SIG-M5 (cell line): ENCODE results near the gene DBH.

Experiments used
- DNase-seq: peaks from one replicate; lab custom pipeline; 2025; lab: John Stamatoyannopoulos, UW

Gene DBH

DNA sequence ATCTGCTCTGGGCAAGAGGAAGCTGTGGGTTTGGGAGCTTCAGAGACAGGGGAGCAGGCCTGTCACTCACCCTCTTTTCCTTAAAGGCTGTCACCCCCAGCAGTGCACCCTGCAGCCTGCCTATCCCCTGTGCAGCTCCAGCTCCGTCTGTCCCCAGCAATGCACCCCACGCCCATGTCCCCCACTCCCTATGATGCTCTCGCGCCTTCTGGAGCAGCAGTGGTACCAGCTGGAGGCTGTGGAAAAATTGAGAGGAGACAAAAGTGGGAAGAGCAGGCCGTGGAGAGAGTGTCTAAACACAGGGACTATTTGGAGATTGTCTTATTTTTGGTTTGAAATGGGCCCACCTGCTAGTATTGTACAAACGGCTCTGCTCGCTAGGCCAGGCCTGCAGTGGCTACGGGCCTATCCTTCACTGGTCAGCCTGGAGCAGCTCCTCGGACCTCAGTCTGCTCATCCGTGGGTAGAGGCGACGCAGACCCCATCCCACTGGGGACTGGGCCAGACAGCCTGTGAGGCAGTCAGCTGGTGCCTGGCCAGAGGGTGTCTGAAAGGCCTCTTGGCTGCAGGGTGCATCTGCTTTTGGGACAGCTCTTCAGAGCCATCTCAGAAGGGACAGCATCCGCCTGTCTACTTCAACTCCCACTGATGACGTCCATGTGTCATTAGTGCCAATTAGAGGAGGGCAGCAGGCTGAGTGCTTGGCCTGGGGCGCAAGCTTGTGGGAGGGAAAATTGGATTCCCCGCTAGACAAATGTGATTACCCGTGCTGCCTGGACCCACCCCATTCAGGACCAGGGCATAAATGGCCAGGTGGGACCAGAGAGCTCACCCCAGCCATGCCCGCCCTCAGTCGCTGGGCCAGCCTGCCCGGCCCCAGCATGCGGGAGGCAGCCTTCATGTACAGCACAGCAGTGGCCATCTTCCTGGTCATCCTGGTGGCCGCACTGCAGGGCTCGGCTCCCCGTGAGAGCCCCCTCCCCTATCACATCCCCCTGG, at the start of gene DBH:
Gene DBH (plus strand): TSS at position 831 of the 999 bp plus-strand sequence. CDS start 9 bp downstream, at position 840.
- DNase-seq: no peak

DNA sequence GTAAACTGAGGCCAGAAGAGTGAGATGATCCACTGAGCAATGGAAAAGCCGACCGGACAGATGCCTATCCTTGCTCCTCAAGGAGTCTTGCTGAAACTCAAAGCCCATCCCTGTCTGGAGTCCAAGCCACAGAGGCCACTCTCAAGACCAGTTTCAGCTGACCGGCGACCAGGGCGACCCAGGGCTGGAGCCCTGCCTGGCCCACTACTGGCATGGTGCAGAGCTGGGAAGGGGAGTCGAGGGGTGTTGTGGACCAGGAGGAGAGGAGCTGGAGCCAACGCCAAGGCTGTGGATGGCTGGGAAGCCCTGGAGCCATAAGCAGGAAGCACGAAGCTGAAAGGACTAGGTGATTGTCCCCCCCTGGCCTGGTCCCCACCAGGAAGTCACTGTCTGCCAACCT, 49.1 kb upstream of the DBH start:
- no peak for DNase-seq

DNA sequence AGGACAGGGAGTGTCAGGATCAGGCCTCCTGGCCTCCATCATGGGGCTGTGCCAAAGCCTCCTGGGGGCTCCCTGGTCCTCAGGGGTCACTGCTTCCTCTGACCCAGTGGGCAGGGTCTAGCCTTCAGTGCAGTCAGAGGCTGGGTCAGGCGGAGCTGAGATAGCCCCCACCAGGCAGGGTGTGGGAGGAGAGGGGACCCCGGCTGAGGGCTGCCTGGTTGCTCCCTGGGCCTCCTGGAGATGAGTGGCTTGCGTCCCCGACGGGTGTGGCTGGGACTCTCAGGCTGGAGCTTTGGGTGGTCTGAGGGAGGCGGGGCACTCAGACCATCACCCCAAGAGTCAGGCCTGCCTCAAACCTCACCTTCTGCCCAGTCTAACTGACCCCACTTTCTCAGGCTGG, 48.7 kb upstream of the DBH start:
- no peak for DNase-seq

DNA sequence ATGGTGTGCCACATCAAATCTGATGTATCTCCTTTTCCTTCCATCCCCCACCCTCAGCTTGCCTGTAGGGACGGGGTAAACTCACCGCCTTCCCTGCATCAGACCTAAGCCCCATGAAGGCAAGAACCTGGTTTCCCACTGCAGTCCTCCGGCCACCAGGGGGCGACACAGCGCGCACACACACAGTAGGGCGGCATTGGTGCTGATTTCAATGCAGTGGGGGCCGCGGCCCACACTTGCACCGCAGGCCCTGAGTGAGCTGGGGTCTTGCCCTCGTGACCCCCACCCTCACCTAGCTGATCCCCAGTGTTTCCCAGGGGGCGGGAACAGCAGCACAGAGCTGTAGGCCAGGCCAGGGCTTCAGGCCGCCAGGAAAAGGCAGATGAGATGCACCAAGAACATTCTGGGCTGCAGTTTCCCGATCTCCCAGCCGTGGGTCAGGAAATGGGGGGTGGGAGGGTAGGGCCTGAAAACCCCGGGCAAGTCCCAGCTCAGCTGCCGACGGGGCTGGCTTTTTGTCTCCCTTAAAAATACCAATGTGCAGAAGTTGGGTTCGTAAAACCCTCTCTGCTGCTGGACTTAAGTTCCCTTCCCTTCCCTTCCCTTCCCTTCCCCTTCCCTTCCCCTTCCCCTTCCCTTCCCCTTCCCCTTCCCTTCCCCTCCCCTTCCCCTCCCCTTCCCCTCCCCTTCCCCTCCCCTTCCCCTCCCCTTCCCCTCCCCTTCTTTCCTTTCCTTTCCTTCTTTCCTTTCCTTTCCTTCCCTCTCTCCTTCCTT, 46.5 kb upstream of the DBH start:
- DNase-seq: no peak

DNA sequence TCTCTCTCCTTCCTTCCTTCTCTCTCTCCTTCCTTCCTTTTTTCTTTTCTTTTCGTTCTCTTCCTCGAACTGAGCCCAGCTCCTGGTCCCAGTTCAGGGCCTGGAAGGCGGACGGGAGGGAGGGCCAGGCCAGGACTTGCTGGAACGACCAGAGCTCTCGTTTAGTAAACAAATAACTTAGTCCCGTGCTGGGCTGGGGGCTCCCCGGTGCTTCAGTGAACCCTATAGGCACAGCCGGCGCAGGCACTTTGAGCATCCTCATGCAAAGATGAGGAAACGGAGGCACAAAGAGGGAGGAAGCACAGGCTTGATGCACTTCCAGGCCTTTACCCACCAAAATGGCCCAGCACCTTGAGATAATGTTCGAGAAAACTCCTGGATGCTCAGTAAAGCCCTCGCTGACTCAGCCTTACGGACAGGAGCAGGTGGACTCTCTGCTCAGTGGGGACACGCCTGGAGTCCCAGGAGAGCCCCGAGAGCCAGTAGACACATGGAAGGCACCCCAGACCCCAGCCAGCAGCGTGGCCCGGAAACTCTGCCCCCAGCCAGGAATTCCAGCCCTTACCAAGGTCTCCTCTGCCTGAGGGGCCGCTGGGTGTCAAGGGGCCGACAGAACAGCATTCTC, 45.8 kb upstream of the DBH start:
- no peak for DNase-seq

DNA sequence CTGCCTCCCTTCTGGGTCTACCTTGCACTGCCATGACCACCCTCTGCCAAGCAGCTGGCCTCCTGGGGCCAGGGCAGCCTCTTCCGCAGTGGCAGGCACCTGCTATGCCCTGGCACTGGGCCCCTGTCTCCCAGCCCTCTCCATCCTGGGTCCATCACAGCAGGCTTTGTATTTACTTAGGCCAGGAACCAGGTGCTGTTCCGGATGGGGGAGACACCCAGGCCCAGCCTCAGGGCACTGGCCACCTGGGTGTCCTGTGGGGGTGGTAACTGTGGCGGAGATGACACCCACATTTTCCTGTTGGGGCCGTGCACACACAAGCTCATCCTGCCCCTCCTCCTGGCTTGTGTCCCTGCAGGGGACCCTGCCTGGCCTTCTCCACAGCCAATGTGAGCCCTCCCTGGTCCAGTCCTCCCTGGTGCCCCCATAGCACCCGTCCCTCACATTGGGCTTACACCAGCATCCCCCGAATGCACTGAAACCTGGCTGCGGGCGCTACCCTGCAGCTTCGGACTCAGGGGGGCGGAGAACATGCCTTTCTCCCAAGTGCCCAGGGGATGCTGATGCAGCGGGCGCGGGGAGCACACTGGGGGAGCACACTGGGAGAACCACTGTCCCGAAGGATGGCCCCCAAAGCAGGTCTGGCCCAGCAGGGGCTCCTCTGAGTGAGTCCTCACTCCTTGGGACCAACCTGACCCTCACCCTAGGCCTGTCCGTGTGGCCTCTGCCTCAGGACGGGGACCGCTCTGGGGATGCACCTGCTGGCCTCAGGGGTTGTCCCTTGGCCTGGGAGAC, 44.9 kb upstream of the DBH start:
- no peak for DNase-seq

DNA sequence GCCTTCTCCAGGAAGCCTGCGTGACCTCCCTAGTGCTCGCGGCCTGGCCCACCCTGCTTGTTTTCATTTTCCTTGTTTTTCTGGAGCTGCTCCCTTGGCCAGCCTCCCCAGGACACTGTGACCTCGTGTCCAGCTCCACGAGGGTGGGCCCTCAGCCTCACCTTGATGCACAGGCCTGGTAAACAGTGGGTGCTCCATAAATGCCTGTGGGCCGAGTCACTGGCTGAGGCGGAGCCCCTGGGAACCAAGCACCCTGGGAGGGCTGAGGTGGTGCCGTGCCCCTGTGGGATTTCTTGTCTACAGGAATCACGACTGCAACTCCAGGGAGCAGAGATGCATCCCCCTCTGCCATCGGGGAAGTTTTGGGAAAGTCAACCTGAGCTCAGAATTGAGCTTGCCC, 44.2 kb upstream of the DBH start:
- no peak for DNase-seq

DNA sequence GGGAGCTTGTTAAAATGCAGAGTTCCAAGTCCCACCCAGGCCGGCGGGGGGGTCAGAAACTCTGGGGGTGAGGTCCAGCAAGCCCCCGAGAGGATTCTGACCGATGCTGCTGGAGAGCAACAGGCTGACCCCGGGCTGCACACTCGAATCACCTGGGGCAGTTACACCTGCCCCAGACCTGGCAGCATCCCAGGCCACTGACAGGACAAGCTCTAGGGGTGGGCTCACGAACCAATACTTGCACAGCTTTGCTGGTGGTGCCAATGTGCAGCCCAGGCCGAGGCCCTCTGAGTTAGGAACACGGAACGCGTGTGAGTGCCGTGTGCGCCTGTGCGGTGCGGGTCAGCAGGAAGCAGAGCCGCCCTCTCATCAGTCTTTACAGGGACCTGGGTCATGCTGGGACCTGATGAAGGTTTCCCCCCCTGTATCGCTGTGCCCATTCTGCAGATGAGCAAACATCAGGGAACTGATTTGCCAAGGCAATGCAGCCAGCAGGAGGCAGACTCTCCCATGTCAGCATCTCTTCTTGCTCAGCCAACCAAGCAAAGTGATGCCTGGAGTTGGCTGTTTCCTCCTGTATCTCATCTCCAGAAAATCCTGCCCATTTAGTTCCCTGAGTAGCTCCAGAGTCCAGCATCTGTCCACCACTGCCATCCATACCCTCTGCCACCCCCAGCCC, 43.3 kb upstream of the DBH start:
- DNase-seq: no peak

DNA sequence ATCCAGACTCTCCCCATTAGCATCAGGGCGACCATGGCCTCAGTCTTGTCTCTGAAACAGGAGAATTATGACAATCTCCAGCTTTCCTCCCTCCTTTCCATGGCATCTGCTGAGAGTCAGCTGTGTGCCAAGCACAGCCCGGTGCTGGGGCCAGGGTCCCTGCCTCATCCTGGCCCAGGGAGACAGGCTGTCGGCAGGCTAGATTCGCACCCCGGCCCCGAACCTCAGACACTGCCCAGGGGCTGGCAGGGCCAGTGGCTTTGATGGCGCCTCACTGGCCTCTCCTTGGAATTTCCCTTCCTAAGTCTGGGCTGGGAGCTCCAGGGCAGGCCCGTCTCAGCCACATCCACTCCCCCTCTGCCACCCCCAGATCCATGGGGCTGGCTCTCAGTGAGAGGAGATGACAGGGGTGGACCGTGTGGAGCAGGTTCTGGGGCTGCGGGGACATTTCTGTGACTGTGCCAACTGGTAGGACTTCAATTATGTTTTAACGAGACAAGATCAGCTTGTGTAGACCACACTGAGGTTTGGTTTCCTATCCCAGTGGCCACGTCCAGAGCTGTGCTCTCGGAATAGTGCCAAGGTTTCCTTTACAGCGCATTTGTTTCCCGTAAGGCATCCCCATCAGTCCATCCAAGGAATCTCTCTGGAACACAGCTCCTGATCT, 42.4 kb upstream of the DBH start:
- DNase-seq: no peak

DNA sequence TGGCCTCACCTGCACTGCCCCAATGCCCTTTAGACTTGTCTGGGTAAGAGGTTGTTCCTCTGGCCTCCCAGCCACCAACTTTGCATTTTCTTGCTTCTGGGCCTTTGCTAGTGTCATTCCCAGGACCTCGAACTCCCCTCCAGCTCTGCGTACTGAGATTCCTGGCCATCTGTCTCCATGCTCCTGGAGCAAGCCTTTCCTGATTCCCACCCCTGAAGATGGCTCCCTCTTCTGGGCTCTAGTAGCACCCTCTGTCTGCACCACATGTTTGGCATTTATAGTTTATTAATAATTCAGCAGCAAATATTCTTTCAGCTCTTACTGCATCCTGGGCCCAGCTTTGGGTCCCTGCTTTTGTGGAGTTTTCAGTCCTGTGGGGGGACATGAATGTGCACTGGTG, 41.9 kb upstream of the DBH start:
- DNase-seq: no peak

DNA sequence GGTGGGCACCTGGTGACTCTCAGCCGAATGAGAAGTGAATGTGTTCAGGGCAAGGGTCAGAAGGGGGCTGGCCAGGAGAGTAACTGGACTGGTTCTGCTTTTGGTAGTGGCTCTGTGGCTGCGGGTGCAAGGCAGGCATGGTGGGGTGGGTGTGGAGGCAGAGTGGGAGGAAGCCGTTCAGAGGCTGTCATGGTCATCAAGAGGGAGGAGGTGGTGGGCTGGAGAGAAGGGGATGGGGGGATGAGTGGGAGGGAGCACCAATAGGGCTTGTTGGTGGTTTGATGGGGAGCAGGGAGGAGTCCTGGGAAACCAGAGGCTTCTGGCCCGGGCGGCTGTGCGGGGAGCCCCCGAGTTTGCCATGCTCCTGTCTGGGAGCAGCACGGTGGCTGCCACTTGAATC, 40.3 kb upstream of the DBH start:
- no peak for DNase-seq

DNA sequence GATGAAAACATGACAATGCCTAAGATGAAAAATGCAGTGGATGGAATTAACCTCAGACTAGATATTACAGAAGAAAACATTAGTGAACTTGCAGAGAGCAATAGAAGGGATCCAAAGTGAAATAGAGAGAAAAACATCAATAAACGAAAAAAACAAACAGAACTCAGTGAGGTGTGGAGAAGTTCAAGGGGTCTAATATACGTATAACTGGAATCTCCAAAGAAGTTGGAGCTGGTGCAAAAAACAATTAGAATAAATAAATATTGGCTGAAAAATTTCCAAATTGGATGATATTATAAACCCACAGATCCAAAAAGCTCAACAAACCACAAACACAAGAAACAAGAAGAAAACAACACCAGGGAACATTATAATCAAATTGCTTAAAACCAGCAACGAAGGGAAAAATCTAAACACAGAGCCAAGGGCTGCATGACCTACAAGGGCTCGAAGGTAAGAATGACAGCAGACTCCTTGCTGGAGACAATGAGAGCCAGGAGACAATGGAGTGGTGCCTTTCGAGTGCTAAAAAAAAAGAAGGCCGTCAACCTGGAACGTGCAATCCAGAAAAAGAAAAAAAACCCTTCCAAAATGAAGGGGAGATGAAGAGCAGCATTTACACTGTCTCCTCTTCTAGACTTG, 38.7 kb upstream of the DBH start:
- DNase-seq: no peak

DNA sequence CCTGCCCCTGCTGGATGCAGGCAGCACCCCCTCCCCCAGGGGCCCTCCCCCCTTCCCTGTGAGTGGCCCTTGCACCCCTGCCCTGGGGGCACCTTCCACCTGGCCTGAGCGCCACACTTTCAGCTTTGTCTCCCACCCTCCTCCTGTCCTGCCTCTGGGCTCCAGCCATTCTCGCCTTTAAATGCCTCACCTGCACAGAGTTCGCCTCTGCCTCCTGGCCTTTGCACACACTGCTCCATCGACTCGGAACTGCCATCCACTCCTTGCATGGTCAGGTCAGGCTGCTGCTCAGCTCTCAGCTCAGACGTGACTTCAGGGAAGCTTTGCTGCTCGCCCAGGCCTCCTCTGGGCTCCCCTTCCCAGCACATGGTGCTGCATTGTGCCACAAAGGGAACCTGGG, 37.2 kb upstream of the DBH start:
- DNase-seq: no peak

DNA sequence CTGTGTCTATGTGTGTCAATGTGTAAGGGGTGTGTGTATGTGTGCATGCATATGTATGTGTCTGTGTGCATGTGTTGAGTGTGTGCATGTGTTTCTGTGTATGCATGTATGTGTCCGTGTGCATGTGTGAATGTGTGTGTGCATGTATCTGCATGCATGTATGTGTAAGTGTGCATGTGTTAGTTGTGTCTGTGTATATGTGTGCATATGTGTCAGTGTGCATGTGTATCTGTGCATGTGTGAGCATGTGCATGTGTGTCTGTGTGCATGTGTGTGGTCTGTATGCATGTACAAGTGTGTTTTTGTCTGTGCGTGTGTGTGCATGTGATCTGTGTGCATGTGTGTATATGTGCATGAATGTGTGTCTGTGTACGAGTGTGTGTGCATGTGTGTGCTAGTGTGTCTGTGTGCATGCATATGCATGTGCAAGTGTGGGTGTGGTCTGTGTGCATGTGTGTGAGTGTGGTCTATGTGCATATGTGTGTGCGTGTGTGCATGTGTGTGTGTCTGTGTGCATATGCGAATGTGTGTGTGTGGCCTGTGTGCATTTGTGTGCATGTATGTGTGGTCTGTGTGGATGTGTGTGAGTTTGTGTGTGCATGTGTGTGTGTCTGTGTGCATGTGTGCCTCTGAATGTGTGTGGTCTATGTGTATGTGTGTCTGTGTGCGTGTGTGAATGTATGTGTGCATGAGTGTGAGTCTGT, 36.5 kb upstream of the DBH start:
- no peak for DNase-seq

DNA sequence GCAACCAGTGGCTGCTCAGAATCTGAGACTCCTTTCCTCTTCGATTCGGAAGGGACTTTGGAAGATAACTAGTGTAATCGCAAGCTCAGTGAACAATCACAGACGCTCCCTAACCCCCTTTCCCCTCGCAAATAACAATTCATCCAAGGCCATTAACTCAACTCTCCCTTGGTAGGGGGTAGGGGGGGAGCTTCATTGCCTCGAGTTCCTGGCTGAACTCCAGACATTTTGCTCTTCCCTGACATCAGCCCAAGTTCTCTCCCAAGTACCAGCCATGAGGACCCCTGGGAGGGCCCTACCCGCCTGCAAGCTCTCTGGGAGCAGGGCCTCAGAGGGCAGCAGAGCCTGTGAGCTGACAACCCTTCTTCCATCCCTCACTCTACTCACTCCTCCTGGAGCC, 35.4 kb upstream of the DBH start:
- no peak for DNase-seq

DNA sequence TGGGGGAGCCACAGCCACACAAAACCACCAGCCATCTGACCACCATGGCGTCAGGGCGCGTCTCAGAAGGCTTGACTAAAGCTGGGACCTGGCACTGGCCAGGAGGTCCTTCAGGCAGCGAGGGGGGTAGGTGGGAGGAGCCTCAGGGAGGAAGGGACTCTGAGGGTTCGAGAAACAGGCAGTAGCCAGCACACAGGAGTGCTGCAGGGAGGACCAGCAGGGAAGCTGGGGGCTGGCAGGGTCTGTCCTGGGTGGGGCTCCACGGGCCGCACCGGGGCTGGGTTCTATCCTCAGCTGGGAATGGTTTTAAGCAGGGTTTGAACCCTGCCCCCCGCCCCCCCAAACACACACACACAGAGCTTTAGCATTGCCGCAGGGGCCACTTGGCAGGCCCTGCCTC, 34.4 kb upstream of the DBH start:
- DNase-seq: no peak

DNA sequence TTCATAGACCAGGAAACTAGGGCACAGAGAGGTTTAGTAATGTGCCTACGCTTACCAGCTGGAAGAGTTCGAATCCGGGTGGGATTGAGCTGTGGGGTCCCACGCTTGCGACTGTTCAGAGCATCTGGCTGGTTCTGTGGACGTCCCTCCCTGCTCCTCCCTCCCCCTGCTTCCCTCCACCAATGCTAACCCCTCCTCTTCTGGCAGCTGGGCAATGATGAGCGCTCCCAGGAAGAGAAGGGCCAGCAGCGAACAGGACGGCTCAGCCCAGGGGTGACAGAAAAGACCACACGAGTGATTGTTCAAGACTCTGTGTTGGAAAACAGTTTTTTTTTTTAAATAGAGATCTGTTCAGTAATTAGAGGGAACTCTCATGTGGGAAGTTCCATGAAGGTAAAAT, 33.9 kb upstream of the DBH start:
- DNase-seq: no peak

DNA sequence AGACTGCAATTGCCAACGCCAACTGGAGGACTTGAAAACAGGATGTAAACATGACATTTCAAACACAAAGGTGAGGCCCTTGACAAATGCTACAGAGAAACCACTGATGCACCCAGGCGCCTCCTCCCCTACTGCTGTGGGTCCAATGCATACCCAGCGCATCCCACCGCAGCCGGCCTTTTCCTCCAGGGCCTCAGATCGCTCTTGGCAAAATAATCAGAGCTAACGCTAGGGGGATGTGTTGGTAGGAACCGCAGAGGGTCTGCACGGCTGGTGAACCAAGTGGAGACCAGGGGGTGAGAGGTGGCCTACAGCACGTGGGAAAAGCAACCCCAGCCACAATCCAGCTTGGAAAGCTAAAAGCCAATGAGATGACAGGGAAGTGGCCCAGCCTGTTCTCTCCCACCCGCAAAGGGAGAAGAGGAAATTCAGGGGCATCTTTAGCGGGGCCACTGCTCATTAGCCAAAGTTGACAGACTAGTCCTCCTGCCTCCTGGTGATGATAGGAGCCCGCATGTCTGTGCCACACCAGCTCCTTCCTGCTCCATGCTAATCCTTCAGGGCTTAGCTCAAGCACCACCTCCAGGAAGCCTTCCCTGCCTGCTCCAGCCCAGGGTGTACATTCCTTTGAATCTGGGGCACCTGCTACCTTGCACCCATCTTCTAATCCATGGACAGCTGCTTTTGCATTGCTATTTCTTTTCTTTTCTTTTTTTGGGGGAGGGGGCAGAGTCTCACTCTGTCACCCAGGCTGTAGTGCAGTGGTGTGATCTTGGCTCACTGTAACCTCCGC, 32.8 kb upstream of the DBH start:
- no peak for DNase-seq

DNA sequence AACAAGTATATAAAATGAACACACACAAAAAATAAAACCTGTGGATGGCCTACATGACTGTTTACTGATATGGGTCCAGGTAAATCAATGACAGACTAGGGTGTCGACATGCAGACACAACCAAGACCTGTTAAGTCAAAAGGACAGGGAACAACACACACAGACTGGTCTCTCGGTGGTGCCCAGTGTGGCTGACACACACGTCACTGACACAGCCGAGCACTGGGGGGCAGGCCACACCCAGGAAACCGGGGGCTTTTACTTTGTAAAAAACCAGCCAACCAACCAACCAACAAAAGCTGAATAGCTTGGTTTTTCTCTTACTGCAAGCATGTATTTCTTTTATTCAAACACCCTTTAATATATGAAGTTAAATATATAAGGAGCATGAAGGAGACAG, 31.9 kb upstream of the DBH start:
- DNase-seq: no peak
